Dermis blood vessel endothelial cell (primary cell): ENCODE data around the gene KPNA2. TPM values are rescaled to one million over a fixed set of nuclear protein-coding genes. Genes with fewer than 3 reads are reported as not detected.
A peak's percentile ranks its signal among the peaks of the same experiment; 100 is the strongest.
"Not testable (repeated sequence)": the region's sequence is repeated elsewhere in the genome, so short reads cannot be mapped to it uniquely, and the experiment has no call there.

Source experiments
- DNase-seq: peaks from one replicate; pipeline ENCODE4 v3.0.0; 2010
- total RNA-seq: library from RNA; depleted of rRNA; stranded (reverse); fragments of >200 nt; gene quantifications from 2 replicates; pipeline ENCODE4 v1.2.3, GENCODE V29; 2014

Gene KPNA2
- total RNA-seq, 1 donor from 2014 or later, result 96.5 TPM

GRCh38 chr17:68020409-68020756 is 15.2 kb upstream of the KPNA2 start:
- no peak for DNase-seq

- not testable (repeated sequence) for DNase-seq
Measured at GRCh38 chr17:68020791-68021190, 14.7 kb upstream of the KPNA2 start.

DNA sequence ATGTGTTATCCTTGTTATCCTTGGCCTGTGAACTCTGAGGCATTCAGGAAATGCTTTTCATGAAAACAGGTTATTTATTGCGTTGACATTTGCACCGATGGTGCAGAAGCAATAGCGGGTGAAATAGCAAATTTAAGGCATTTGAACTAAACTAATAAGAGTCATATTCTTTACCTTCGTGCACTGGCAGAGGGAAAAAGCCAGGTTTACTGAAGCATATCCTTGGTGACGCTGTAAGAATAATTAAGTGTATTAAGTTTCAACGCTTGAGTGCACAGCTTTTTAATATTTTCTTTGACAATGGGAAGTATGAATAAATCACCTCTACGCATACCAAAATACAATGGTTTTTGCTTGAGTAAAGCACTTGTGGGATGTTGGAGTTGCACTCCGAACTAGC is 13.6 kb upstream of the KPNA2 start:
- DNase-seq, result no peak

DNA sequence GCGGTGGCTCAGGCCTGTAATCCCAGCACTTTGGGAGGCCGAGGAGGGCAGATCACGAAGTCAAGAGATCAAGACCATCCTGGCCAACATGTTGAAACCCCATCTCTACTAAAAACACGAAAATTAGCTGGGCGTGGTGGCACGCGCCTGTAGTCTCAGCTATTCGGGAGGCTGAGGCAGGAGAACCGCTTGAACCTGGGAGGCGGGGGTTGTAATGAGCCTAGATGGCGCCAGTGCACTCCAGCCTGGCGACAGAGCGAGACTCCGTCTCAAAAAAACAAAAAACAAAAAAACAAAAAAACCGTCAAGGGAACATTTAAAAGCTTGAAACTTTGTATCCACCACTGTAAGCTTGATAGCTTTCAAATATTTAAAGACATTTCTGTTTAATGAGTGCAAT is 13.0 kb upstream of the KPNA2 start:
- DNase-seq, result not testable (repeated sequence)

DNA sequence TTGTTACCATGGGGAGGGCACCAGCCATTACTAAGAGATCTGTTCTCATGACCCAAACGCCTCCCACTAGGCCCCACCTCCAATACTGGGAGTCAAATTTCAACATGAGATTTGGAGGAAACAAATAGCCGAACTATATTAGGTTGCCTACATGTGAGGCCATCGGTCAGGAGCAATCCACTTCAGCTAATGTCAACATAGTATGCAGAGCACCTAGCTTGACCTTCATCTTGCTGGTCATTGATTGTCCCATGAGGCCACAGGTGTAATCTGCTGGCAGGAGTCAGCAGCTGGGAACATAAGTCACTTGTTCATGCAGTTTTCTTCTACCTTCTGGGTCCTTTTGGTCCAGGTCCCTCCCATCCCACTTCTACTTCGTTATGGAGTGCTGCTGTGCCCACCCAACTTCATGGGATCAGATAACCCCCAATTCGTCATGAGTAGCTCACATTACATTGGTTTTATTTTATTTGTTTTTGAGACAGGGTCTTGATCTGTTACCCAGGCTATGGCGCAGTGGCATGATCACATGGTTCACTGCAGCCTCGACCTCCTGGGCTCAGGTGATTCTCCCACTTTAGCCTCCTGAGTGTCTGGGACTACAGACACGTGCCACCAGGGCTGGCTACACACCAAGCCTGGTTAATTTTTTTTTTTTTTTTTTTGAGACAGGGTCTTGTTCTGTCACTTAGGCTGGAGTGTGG is 5.9 kb upstream of the KPNA2 start:
- no peak for DNase-seq

- peak; percentile 73 for DNase-seq
Measured at GRCh38 chr17:68033636-68034451, 1.7 kb upstream of the KPNA2 start.

- no peak for DNase-seq
Measured at GRCh38 chr17:68034452-68034776, 1.1 kb upstream of the KPNA2 start.

DNA sequence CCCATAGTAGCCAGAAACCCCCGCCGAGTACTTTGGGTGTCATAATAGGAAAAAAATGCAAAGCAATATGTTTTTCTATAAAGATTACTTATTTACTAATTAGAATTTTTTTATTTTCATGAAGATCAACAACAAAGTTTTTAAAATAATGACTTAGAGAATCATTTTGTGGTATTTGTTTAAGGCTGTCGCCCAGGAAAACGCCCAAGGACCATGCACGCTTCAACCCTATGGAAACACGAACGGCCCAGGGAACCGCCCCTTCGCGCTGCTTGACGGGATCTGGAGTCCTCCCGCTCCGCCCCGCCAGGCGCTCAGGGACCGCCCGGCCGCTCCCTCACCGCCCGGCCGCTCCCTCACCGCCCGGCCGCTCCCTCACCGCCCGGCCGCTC is 408 bp upstream of the KPNA2 start:
- no peak for DNase-seq

GRCh38 chr17:68036304-68037147 is 991 bp downstream of the KPNA2 start:
- peak; percentile 68 for DNase-seq

DNA sequence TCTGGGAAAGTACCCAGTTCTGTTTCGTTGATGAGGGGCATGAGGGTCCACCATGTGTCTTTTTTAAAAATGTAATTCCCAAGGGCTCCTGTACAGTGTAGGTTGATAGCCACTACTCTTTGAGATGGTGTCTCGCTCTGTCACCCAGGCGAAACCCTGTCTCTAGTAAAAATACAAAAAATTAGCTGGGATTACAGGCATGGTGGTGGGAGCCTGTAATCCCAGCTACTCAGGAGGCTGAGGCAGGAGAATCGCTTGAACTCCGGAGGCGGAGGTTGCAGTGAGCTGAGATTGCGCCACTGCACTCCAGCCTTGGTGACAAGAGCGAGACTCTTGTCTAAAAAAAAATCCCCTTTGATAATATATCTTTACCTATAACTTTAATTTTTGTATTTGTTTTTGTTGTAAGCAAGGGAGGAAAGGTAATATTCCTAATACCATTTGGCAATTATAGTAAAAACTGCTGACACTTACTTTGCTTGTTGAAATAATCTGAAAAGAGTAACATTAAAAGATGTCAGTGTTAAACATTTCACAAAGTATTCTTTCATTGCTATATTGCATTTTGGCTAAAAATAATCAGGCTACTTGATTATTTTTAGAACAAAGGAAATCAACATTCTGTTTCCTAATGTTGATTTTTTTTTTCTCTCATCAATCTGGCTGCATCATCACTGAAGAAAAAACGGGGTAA is 11.8 kb downstream of the KPNA2 start:
- DNase-seq, result no peak

- not testable (repeated sequence) for DNase-seq
Measured at GRCh38 chr17:68047890-68048542, 12.5 kb downstream of the KPNA2 start.

- DNase-seq, result peak; percentile 25
Measured at GRCh38 chr17:68048996-68049395, 13.5 kb downstream of the KPNA2 start.

- not testable (repeated sequence) for DNase-seq
Measured at GRCh38 chr17:68049812-68050437, 14.4 kb downstream of the KPNA2 start.

- DNase-seq, result not testable (repeated sequence)
Measured at GRCh38 chr17:68051321-68052312, 16.1 kb downstream of the KPNA2 start.

GRCh38 chr17:68052810-68053209 is 17.3 kb downstream of the KPNA2 start:
- DNase-seq, result no peak

GRCh38 chr17:68053231-68054013 is 17.9 kb downstream of the KPNA2 start:
- DNase-seq, result peak; percentile 99

DNA sequence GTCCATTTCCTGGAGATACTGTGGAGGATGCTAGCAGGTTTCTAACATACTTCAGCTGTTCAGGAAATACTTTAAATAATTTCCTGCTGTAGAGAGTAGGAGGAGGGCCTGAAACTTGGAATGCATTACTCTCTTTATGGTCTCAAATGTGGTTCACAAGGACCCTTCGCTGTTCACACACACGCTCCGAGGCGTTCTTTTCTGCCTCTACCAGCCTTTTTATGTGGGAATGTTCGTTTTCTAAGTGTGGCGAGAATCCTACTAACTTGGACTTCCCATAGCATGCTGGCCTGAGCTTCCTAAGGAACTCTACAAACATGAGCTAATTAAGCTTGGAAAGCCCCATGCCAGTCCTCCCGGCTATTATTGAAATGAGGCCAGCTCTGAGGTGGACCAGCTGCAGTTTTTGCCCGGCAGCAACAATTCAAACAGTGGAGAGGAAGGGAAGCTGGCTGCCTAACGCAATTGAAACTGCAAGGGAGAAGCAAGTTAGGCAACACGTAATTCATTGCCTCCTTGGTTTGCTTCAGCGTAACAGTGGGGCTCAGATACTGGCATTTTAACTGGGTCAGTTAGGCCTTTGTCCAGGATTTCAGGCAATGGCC is 18.9 kb downstream of the KPNA2 start:
- peak; percentile 94 for DNase-seq

DNA sequence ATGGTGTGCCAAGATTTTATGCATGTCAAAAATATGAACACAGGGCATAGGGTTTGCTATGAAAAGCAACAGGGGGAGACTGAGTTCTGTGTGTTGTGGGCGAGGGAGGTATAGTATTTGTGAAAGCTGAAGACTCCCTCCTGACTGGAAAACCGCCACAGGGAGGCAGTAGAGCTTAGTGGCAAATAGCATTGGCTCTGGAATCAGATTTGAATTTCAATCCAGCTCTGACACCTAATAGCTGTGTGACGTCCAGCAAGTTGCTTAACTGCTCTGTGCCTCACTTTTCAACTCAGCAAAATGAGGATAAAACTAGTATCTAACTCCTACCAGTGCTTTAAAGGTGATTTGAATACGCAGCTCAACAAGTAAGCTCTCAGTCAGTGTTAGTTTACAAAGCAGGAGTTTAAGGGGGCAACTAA is 22.0 kb downstream of the KPNA2 start:
- peak; percentile 64 for DNase-seq

- no peak for DNase-seq
Measured at GRCh38 chr17:68060336-68060735, 24.8 kb downstream of the KPNA2 start.
